ENCODE measurements around the gene HDAC4.
A peak's percentile ranks its signal among the peaks of the same experiment; 100 is the strongest.

The HDAC4 gene

DNA sequence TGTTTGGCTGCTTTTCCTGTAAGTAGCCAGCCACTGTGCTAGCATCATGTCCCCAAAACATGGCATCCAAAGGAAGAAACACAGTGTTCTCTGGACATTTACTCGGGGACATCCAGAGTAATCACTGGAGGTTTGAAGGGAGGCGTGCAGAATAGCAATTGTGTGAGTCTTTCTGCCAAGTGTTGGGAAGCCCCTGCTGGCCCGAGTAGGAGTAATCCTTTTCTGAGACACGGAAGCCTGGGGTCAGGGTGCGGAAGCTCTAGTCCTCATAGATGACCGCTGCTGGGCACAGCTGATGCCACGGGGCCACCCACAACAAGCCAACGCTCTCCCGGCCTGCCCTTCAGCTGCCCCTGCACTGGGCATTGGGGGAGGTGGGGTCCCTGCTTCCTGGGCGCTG is 24.8 kb upstream of the HDAC4 start:
- no peak for DNase-seq

DNA sequence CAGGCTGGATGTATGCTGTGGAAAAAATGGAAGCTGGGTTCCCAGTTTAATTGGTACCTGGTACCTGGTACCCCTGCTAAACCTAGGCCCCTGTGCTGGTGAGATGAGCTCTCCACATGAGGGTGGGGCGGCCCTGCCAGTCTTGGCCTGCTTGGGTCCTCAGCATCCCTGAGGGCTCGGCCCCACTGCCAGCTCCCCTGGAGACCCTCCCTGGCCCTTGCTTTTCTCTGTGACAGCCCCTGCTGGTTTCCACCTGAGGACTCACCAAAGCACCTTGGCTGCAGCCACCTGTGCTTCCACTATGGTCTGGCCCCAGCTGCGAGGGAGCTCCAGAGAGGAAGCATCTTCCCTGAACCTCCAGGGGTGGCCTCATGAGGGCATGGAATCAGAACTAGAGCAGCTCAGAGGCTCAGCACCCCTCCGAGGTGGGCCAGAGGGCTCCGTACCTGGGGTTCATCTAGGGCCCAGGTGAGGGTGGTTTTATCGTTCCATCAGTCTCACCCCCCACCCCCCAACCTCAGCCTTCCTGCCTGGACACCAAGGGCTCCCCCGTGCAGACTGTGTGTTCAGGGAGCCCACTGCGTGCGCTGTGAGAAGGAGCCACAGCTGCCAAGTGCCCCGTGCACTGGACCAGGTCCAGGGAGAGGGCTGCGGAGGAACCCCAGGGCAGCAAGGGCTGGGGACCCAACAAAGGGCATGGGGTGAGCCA is 23.7 kb upstream of the HDAC4 start:
- DNase-seq: no peak

DNA sequence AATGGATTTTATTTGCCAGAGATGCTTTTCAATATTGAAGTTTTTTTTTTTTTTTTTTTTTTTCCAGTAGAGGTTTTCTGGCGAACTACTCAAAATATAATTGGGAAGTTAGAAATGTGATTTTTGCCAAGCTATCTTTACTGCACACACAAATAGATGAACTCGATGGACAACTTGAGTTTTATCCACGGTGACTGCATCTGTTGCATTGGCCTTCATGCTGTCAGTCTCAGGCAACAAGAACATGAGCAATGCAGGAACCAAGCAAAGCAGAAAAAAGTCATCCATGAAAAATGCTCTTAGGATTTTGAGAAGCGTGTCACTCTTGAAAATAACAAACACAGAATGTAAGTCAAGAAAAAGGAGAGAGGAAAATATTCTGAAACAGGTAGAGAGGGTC is 22.7 kb upstream of the HDAC4 start:
- no peak for DNase-seq

DNA sequence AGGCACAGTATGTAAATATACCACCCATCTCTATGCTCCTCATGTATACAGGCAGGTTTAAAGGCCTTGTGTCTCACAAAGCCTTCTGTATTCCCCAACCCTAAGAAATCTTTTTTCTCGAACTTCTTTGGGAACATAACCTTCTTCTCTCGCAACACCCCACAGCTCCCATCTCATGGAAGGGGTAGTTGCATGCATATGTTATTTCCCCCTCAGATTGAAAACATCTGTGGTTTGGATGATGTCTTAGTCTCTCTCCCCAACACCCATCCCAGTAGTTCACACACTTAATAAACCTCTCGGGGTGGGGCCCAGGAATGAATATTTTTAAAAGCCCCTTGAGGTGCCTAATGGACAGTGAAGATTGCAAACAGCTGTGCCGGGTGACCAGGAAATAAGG is 21.0 kb upstream of the HDAC4 start:
- no peak for DNase-seq

DNA sequence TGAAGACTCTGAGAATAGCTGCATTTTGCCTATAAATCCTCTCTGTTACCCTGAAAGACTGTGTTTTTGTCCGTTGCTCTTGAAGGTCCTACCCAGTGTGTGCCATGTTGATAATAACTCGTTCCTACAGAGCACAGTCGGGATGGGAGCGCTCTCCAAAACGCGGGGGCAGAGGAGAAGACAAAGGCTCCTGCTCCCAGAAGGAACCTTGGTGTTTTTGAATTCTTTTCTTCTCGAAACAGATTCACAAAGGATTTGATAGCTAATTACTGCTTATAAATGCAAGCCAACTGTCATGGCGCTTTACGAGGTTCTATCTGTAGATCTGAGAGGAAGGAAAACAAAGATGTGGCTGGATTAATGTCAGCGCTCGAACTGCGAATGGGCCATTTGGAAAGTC is 19.3 kb upstream of the HDAC4 start:
- no peak for DNase-seq

DNA sequence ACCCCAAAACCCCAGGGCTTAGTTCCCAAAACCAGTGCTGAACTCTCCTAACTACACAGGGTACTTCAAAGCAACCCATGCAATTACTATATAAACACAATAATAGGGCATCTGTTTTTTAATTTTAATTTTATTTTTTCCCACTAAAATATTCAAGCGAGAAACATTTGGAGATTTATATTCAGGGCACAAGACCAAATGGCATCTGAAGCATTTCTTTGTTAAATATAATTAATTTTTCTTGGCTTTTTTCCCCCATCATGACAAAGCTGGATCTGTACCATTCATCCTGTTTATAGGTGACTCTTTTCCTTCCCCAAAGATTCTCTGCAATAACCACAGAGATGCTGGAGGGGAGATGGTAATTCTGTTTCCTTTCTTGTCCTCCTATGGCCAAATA is 18.1 kb upstream of the HDAC4 start:
- DNase-seq: no peak

DNA sequence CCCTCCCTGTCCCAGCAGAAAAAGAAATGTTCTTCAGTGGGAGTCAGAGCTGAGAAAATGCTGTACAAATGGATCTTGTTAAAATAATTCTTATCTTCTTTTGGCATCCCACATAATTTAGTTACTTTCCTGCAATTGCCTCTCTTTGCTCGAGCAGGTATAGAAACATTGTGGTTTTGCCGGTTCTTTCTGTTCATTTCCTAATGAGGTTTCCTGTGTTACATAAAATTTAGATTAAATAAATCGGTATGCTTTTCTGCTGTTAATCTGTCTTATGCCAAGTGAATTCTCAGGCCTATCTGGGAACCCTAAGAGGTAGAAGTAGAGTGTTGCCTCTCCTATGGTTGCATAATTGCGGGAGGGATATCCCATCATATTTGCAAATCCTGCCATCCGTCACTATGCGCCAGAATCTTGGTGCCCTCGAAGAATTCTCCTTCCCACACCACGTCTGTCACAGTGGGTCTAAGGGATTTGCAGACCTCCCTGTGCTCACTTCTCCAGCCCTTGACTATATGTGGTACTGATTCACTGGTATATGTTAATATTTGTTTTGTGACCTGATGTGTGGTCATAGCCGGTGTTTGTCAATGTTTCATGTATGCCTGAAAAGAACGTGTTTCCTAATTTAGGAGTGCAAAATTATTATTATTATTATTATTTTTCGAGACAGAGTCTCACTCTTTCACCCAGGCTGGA is 12.2 kb upstream of the HDAC4 start:
- no peak for DNase-seq

DNA sequence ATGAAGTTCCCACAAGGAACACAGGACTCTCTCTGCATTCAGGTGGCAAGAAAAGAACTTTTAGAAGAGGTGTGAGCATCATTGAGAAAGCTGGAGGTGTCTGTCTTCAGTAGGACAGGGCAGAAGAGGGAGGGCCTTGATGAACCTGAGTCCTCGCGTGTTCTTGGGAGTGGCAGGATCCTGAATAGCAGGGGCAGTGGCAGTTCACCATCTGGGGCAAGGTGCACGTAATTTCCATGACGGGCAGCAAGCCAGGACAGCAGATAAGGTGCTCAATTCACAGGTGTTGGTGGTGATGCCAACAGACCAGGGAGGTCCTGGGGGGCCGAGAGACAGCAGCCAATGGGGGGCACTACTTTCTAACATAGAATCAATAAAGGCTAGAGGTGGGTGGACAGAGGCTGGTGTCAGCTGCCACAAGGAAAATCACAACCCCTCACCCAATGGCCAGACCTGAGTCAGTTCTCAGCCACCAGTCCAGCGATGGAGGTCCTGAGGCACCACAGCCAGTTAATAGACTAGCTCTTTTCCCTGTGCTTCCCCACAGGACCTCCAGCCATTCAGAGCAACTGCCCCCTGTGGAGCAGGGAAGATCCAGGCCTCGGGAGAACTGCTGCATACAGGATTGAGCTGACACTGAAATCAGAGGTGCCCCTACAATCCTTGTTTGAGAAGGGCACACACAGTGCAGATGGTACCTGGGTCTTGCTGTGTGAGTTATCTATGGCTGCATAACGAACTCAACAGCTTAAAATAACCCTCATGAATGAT is 10.9 kb upstream of the HDAC4 start:
- no peak for DNase-seq

DNA sequence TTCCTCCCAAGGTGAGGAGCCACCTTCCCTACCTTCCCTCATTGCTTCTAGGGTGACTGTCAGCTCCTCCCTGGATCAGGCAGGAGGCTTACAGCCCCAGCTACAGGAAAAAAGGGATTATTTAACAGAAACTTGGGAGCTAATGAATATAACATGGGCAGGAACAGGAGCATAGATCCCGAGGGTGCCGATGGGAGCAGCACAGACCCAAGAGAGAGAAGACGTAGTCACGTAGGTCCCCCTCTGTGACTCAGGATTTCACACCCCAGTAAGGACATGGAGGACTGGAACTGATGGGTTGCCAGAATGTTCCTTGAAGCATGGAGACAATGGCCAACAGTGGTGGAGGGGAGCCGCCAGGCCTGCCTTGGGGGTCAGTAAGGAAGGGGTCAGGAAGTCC is 10.3 kb upstream of the HDAC4 start:
- DNase-seq: no peak

DNA sequence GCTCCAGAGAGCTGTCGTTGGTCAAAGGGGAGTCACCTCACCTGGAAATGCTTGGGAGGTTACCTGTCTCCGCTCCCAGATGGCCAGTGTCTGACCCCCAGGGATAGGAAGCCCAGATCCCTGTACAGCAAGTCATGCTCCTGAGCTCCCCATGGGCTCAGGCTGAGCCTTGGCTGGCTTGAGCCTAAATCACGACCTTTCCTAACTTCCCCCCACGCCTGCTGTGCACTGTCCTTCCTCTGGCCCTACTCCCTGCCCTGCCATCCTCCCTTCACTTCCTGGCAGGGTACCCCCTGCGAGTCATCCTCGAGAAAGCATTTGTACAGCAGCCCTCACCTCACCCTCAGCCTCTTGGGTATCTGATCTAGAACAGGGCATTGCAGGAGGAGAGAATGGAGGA is 9.2 kb upstream of the HDAC4 start:
- no peak for DNase-seq

DNA sequence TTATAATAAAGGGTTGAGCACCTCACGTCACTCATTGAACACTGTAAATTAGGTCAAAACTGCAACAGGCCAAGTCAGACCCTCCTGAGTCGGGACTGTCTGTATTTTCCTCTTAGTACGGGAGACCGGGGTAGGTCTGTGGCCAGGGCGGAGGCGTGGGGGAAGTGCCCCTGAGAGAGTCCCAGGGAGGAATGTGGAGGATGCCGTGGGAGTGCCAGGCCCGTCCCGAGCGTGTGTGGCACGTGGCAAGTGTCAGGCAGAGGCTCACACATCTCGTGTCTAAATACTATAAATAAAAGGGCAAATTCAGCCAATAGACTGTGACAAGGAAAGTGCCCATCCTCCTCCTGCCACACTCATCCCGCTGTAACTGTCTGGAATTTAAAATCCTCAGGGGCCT is 6.3 kb upstream of the HDAC4 start:
- DNase-seq: no peak

DNA sequence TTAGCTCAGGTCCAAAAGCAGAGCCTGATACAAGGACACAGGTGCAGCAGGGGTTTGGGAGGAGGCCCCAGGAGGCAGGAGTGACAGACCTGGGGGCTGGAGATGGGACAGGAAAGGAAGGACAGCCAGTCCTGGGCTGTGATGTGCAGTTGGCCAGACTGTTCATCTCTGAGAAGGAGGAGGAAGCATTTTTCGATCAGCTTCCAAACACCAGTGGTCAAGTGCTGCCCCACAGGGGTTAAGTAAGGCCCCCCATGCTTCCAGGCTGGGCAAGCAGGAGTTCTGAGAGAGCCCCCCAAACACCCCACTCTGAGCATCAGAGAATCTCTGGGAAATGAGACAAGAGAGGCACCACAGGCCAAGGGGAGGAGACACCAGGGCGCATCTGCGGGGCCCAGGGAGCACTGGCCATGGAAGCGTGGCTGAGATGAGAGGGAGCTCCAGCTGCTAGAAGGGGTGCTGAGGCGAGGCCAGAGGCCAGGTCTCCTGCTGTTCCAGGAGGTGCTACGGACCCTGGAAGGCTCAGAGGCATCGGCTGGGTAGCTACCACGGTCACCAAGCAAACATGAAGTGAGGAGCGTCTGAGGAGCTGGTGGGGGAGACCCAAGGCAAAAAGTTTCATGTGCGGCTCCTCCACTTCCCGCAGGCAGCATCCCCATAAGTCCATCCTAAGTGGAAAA is 5.6 kb upstream of the HDAC4 start:
- no peak for DNase-seq

DNA sequence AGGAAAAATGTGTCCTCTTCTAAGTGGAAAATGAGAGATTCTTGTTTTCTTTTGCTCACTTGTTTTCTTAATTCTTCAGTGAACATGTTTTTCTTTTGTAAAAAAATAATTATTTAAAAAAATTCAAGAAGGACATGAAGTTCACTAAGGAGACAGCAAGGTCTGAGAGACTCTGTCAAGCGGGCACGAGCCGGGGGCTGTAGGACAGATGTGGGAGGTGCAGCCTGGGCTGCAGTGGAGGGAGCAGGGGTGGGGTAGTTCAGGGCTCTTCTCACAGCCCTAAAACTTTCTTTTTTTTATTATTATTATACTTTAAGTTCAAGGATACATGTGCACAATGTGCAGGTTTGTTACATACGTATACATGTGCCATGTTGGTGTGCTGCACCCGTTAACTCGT is 4.3 kb upstream of the HDAC4 start:
- DNase-seq: no peak

DNA sequence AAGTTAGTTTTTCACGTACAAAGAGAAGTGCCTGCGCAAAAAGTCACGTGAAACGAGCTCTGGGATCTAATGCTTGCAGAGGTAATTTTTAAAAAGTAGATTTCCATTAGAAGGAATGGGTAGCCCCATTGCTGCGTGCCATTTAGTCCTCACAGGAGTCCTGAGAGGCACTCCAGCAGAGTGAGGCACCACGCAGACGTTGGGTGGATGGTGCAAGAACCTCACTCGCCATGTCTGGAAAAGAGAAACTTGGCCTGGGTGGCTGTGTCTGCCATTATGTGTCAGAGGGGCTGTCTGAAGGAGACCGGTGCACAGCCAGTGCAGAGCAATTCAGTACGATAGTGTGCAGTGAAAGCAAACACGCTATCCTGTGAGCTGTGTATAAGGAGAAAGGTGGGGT is 1.8 kb upstream of the HDAC4 start:
- no peak for DNase-seq

DNA sequence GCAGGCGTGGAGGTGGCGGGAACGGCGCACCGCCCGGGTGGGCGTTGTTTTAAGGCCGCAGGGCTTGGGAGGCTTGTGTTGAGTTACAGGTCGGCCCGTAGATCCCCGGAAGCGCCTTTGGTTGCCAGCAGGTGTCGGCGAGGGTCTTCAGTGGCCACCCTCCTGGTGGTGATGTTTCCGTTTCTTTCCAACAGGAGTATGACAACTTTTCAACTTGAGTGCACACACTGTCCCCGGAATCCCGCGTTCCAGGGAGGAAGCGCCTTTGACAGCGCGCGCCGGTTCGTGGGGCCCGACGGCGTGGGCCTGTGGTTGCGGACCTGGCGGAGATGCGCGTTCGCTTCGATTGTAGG is 1.0 kb upstream of the HDAC4 start:
- DNase-seq: peak; percentile 66

DNA sequence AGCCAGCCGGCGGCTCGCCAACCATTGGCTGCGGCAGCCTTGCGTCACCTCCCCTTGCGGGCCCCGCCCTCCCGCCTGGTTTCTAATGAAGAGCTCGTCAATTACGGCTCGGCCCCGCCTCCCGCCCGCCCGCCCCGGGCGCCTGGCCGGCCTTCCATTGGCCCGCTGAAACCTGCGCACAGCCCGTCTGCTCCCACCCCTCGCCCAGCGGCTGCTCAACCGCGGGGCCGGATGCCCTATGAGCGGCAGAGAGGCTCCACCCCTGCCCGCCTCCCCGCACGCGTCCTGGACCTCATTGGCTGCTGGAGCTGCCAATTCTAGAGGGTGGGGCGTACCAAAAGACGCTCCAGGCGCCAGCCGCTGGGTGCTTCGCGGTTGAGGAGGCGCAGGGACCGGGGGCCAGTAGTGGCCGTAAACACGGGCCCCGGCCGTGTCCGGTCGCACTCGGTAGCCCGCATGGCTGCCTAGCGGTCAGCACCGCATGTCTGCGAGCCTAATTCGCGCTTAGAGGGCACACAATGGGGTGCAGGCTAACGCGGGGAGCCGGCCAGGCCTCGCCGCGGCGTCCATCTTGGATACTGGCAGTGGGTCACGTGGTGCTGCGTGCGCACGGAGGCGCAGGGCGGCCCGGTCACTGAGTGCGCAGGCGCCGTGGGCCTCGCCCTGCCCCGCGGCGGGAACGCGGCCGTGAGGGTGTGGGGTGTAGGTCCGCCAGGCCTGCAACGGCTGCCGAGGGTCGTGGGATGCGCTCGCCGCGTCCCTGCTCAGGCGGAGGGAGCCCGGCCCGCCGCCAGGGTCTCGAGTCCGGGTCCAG is 454 bp upstream of the HDAC4 start:
- DNase-seq: peak; percentile 95

DNA sequence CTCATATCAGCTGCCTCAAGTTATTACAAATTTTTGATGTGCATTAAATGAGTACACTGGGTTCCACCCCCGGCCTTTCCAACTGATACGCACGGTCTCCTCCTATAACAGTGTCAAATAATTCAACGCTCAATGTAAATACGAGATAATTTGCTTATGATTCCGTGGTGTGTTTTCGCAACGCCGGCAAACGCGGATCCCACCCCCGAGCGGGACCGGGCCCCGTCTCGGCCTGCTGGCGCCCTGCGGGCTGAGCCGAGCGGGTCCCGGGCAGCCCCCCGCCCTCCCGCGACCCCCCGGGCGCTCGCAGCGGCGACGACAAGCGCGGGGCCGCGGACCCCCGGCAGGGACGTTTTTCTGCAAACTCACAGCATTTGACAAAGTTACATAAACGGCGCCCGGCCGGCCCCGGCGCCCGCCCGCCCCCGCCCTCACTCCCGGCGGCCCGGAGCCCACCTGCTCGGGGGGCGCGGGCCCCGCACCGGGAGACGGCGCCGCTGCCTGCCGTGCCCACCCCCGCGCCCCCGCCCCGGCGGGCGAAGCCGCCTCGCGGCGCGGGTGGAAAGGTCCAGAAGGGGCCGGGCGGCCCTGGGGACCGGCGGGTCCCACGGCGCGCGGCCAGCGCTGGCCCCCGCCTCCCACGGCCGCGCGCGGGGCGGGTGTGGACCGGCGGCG is 762 bp downstream of the HDAC4 start:
- DNase-seq: no peak

DNA sequence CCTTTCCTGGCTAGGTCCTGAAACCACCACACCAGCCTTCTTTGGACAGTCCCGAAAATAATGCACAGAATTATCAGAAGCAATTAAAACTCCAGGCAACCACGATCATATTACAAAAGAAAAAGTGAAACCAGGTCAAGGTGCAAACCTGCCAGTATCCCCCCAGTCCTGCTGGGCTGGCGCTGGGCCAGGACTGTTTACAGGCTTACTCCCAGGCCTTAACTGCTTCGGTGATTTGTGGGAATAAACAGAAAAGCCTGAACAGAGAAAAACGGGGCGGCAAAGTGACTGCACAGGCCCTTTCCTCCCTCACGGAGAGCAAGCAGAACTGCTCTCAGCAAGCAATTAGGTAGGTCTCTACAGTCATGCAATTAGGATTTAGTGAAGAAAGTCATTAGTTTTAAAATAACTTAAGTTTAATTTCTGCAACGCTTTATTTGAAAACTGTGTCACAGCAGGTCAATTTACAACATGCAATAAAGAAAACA is 1.3 kb downstream of the HDAC4 start:
- DNase-seq: peak; percentile 59

DNA sequence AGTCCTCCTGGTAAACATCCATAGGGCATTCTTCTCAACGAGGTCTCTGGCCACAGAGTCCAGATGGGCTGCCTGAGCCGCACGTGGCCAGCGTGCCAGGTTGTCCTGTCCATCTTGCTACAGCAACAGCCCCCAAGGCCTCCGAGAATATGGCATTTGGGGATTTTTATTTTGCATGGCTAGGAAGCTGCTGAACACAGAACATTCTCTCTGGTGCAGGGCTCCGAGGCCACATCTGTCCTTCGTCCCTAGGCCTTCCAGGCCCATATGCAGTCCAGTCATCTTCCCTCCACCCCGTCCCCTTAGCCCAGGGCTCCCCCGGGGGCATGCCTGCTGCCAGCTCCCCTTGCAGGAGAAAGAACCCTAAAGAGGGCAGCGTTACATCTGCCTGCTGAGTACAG is 2.3 kb downstream of the HDAC4 start:
- no peak for DNase-seq

DNA sequence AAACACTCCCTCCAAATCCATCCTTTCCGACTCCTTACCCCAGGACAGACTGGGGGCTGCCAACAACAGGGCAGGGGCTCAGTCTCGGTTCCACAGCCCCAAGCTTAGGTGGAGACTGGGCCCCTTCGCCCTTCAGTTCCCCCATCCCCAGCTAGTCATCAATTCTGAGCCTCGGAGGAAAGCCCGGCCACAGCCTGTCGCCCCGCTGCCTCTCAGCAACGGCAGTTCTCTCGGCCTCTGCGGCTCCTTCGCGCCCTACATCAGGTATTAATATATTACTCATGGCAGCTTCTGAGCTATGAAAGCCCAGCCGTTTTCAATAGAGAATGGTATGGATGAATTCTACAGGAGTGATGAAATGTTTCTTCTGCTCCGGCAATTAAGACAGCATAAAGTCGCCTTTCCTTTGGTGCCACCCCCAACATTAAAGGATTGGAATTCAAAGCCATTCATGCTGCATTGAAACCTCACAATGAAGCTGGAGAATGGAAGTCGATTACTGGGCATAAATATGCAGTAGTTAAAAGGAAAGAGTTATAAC is 2.8 kb downstream of the HDAC4 start:
- no peak for DNase-seq

DNA sequence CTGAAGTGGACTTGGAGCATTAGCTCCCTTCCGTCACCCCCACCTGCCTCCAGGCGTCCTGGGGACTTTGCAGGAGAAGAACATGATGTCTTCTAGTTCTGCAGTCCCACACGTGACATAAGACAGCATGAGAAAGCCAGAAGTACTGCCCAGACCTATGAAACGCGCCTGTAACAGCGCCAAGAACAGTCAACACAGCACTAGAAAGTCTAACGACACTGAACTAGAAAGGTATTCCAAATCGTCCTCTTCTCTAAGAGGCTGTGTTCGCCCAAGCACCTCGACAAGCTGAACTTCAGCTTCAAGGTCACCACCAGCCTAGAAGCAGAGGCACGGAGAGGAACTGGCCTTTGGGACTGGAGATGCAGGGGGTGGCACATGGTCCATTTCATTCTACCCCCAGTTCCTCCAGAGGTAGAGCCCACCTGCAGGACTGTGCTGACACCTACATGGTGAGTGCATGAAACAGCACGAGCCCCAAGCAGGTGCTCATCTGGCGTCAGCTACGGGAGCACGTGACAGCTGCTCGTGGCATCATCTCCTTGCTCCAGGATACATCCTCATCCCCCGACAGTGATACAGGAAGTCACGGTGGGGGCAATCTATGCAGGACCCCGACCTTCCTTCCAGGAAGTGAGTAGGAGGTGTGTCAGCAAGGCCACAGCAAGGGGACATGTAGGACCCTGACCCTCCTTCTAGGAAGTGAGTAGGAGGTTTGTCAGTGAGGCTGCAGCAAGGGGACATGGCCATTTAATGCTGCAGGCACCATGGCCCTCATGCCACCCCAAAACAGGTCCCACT is 3.7 kb downstream of the HDAC4 start:
- no peak for DNase-seq
